ENCODE results near the gene BICD2.
"Not testable (repeated sequence)": the region's sequence is repeated elsewhere in the genome, so short reads cannot be mapped to it uniquely, and the experiment has no call there.

DNA sequence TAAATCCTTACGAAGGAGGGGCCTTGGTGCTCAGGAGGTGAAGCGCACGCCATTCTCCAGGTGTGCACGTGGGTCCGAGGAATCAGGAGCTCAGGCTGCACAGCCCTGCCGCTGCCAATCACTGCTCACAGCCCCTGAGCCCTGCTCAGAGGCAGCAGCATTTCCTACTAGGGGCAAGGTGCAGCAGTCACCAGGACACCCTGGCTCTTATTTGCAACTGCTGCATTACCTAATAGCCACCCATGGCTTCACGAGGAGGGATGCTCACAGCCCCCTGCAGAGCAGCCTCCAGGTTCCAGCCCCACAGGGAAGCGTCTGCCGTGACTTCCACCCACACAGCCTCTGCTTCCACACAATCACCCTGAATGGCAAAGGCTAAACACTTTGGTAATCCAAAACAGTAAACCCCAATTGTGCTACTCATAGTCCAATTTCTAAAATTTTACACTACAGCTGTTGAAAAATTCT, 31.7 kb upstream of the BICD2 start:
- TF ChIP-seq, protein P1, sequence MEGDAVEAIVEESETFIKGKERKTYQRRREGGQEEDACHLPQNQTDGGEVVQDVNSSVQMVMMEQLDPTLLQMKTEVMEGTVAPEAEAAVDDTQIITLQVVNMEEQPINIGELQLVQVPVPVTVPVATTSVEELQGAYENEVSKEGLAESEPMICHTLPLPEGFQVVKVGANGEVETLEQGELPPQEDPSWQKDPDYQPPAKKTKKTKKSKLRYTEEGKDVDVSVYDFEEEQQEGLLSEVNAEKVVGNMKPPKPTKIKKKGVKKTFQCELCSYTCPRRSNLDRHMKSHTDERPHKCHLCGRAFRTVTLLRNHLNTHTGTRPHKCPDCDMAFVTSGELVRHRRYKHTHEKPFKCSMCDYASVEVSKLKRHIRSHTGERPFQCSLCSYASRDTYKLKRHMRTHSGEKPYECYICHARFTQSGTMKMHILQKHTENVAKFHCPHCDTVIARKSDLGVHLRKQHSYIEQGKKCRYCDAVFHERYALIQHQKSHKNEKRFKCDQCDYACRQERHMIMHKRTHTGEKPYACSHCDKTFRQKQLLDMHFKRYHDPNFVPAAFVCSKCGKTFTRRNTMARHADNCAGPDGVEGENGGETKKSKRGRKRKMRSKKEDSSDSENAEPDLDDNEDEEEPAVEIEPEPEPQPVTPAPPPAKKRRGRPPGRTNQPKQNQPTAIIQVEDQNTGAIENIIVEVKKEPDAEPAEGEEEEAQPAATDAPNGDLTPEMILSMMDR (IDR thresholded peaks at IDR 0.05) = not testable (repeated sequence)
- not testable (repeated sequence) for TF ChIP-seq ZFX (IDR thresholded peaks at IDR 0.05; ENCODE audit: borderline replicate concordance)

Data from 22Rv1 (cell line).